DND-41 (cell line): ENCODE results near the gene LCN1.

Source experiments
- ATAC-seq: fragments of 200-7000 bp; cut with Tn5 transposase; 3 replicates; pipeline ENCODE4 v1.9.1; 2021; ENCODE audit warnings: low read depth; ENCODE audit not compliant: insufficient read depth
- DNase-seq: peaks from one replicate; pipeline ENCODE4 v3.0.0-alpha.2; 2020
- H2AFZ ChIP-seq: 2 replicates; pipeline ENCODE4 v1.6.0; 2012; ENCODE audit warnings: low read depth, low read length
- H3K27ac ChIP-seq: 2 replicates; pipeline ENCODE4 v1.5.1; 2012; ENCODE audit warnings: low read length, inconsistent platforms
- H3K27me3 ChIP-seq: fragments of 200-600 bp; sonication (generic); 2 replicates; pipeline ENCODE4 v1.6.0; 2012; ENCODE audit warnings: low read length, mild to moderate bottlenecking, inconsistent platforms; ENCODE audit not compliant: insufficient read depth, poor library complexity
- H3K36me3 ChIP-seq: 2 replicates; pipeline ENCODE4 v1.5.1; 2012; ENCODE audit warnings: low read length, inconsistent platforms; ENCODE audit not compliant: insufficient read depth
- H3K4me1 ChIP-seq: 2 replicates; pipeline ENCODE4 v1.5.1; 2012; ENCODE audit warnings: mild to moderate bottlenecking, low read length; ENCODE audit not compliant: insufficient read depth
- H3K4me2 ChIP-seq: 2 replicates; pipeline ENCODE4 v1.6.0; 2012; ENCODE audit warnings: mild to moderate bottlenecking, moderate library complexity, low read length, inconsistent platforms; ENCODE audit not compliant: insufficient read depth
- H3K4me3 ChIP-seq, 2 experiments: fragments of 200-600 bp in 1 of 2; shearing (Covaris generic) in 1 of 2; 2 replicates each; pipeline ENCODE4 v1.5.1; 2012 to 2016; ENCODE audit warnings: inconsistent platforms in 2 of 2, low read length in 2 of 2, mild to moderate bottlenecking in 2 of 2, low read depth in 1 of 2, moderate library complexity in 1 of 2
- H3K79me2 ChIP-seq: 2 replicates; pipeline ENCODE4 v1.6.0; 2012; ENCODE audit warnings: low read length, inconsistent platforms; ENCODE audit not compliant: insufficient read depth
- H3K9ac ChIP-seq: 2 replicates; pipeline ENCODE4 v1.6.0; 2012; ENCODE audit warnings: low read depth, mild to moderate bottlenecking, inconsistent platforms, low read length, moderate library complexity
- H3K9me3 ChIP-seq: 2 replicates; pipeline ENCODE4 v1.5.1; 2012; ENCODE audit warnings: low read length, moderate library complexity, mild to moderate bottlenecking, inconsistent platforms; ENCODE audit not compliant: insufficient read depth, severe bottlenecking
- H4K20me1 ChIP-seq: 2 replicates; pipeline ENCODE4 v1.6.0; 2012; ENCODE audit warnings: low read length; ENCODE audit not compliant: insufficient read depth
- CTCF ChIP-seq: IDR thresholded peaks from 2 replicates; pipeline ENCODE4 v1.5.1; 2012; ENCODE audit warnings: borderline replicate concordance, low read length, moderate library complexity, mild to moderate bottlenecking; ENCODE audit not compliant: poor library complexity, severe bottlenecking; ENCODE audit errors: extremely low read depth
- EZH2 ChIP-seq: IDR thresholded peaks from 3 replicates; pipeline ENCODE4 v1.6.1; 2012; ENCODE audit warnings: borderline replicate concordance, low read depth, mild to moderate bottlenecking, moderate library complexity, low read length, inconsistent platforms; ENCODE audit not compliant: severe bottlenecking

The LCN1 gene

GRCh38 chr9:135502873-135503321, 18.3 kb upstream of the LCN1 start:
- Histone ChIP-seq H3K27ac (no peak overlapping the region), H3K9ac (no peak overlapping the region), H3K4me3 (0 out of 4 replicates have a peak overlapping the region, but pooled peaks of 1 of the 2 experiments have one; percentile 93), H2AFZ (no peak overlapping the region), H3K4me1 (peaks cover 30% of the 10 kb centered on the region), H4K20me1 (peaks cover 51% of the 10 kb centered on the region), H3K36me3 (peaks cover 37% of the 10 kb centered on the region), H3K9me3 (no peaks in the 10 kb centered on the region), H3K27me3 (no peaks in the 10 kb centered on the region), H3K4me2 (peak overlapping the region; percentile 99), H3K79me2 (peaks cover 24% of the 10 kb centered on the region)
- no peak for DNase-seq
- no peak for ATAC-seq
- TF ChIP-seq EZH2, result no peak
- TF ChIP-seq CTCF, result no peak

- DNase-seq (no peak), ATAC-seq (no peak)
- H4K20me1 ChIP-seq, result peaks cover 51% of the 10 kb centered on the region
- H3K9ac ChIP-seq, result no peak overlapping the region
- peaks cover 37% of the 10 kb centered on the region for H3K36me3 ChIP-seq
- no peak overlapping the region for H2AFZ ChIP-seq
- no peaks in the 10 kb centered on the region for H3K27me3 ChIP-seq
- no peak overlapping the region for H3K27ac ChIP-seq
- H3K4me3 ChIP-seq, result no peak overlapping the region
- TF ChIP-seq CTCF (no peak), EZH2 (no peak)
- H3K9me3 ChIP-seq, result no peaks in the 10 kb centered on the region
- H3K79me2 ChIP-seq, result peaks cover 24% of the 10 kb centered on the region
- peaks cover 30% of the 10 kb centered on the region for H3K4me1 ChIP-seq
- H3K4me2 ChIP-seq, result no peak overlapping the region
These were observed 17.6 kb upstream of the LCN1 start for GRCh38 chr9:135503371-135504261.

GRCh38 chr9:135504262-135505243, 16.7 kb upstream of the LCN1 start:
- Histone ChIP-seq H3K4me2 (no peak overlapping the region), H2AFZ (no peak overlapping the region), H3K9me3 (no peaks in the 10 kb centered on the region), H3K4me1 (peaks cover 24% of the 10 kb centered on the region), H3K4me3 (no peak overlapping the region), H3K27me3 (no peaks in the 10 kb centered on the region), H3K36me3 (peaks cover 37% of the 10 kb centered on the region), H3K27ac (no peak overlapping the region), H3K9ac (no peak overlapping the region), H3K79me2 (peaks cover 24% of the 10 kb centered on the region), H4K20me1 (peaks cover 46% of the 10 kb centered on the region)
- peak; percentile 82 for TF ChIP-seq CTCF
- TF ChIP-seq EZH2, result no peak
- DNase-seq (peak; percentile 61), ATAC-seq (peak; percentile 43)
